HG03575 (cell line): ENCODE measurements around the gene GFRA3.
"Not testable (repeated sequence)": the region's sequence is repeated elsewhere in the genome, so short reads cannot be mapped to it uniquely, and the experiment has no call there.

ENCODE experiments used
- ATAC-seq: cut with Tn5 transposase; IDR thresholded peaks from one replicate; pipeline ENCODE4 v1.9.1; 2021; ENCODE audit not compliant: unreplicated experiment, insufficient number of reproducible peaks, low FRiP score; ENCODE audit errors: extremely low read depth

The GFRA3 gene

DNA sequence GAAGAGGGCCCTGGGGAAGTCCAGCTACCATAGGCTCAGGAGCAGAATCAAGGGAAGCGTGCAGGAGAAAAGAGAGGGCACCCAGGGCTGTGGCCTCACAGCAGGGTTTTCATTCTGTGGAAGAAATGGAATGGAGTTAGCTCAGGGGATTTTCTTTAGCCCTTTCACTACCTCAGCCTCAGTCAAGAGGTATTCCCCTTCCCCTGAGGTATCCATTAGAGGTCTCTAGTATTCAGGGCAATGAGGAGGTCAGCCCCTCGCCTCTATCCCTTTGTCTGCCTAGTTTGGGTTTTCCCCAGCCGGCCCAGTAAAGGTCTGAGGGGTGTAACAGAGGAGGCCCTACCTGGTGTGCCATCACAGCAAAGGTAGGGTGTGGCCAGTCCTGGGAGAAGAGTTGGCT, 21.5 kb downstream of the GFRA3 start:
- ATAC-seq, result no peak

- not testable (repeated sequence) for ATAC-seq
These were observed 26.6 kb downstream of the GFRA3 start for GRCh38 chr5:138247800-138248199.

DNA sequence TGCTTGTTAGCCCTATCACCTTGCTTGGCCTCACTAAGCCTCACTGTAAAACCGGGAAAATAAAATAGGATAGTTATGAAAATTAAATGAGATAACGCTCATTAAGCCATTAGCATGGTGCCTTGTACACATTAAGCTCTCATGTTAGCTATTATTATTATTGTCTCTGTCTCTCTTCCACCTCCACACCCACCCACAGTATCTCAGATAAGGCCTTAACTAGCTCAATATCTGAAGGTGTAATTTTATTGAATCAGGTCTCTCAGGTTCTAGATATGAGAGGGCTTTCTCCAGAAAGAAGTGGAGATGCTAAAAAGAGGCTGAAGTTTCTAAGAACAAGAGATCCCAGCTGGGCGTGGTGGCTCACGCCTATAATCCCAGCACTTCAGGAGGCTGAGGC, 27.6 kb downstream of the GFRA3 start:
- no peak for ATAC-seq

DNA sequence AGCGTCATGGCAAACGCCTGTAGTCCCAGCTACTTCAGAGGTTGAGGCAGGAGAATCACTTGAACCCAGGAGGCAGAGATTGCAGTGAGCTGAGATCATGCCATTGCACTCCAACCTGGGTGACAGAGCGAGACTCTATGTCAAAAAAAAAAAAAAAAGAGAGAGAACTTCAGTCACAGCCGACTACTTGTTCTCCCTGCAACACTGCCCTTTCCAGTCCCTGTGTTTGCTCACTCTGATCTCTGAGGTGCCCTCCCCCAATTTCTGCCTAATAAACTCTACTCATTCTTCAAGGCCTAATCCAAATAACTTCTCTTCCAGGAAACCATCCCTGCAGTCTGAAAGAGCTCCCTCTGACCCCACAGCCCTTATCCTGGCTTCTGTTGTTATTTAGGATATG, 28.1 kb downstream of the GFRA3 start:
- no peak for ATAC-seq

DNA sequence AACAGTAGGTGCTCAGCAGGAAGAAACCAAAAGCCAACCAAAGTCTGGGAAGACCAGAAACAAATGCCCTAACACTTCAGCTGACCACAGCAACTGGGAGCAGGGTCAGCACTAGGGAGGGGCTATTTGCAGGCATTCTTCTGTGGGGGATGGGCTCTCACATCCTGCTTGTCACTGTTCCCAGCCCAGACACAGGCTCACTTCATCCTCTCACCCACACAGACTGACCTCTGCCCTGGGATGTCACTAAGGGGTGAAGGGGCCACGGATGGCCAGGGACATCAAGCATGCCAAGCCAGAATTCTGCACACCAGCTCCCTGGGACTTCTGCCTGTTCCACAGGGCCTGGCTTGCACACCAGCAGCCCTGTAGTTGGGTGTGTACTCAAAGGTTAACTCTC, 28.7 kb downstream of the GFRA3 start:
- ATAC-seq, result no peak

DNA sequence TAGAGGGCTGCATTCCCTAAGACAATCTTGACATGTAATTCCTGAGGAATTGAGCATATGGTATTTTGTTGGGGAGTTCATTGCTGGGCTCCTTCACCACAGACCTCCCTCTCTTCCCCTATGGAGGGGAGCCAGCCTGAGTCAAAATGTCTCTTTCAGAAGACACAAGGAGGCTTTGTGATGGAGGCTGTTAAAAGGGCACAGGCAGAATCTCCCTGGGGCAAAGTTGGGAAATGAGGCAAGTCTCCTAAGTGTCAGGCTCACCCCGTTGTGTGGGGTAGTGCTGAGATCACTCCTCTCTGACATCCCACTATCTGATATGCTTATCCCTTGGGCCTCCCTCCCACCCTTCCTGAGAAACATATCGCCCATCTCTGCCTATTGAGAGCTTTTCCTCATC, 30.6 kb downstream of the GFRA3 start:
- no peak for ATAC-seq

DNA sequence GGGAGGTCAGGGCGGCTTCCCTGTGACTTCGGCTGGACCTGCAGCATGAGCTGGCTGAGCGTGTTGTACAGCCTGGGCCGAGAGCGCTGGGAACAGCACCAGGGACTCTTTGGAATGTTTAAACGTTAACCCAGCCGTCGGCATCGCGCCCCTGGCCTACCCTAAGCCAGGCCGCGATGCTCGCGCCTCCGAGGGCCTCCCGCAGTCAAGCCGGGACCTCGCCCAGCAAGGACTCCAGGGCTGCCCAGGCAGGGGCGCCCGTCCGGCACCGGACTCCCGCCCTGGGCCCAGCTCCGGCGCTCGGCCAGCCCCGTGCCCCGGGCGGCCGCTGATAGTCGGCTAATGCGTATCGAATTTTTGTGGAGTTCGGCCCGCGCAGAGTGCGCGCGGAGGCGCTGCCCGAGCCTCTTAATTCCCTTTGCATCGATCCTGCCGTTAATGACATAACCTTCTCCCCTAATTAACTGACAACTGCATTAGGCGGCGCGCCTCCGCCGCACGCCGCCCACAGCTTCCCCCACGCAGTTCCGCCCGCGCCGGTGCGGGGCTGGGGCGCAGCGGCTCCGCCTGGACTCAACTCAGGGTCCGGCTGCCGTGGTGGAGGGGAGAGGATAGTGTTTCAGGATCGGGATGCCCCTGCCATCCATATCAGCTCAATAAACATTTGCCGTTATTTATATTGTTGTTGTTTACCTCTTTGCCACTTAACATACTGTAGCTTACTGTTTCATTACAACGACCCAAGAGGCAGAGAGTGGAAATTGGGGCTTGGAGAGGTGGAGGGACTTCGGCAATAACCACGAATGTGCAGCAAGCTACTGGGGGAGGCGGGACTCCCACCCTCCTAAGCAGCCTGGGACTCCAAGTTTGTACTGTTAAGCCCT, 32.5 kb downstream of the GFRA3 start:
- no peak for ATAC-seq

- ATAC-seq, result no peak
These were observed 33.6 kb downstream of the GFRA3 start for GRCh38 chr5:138240650-138241385.

GRCh38 chr5:138238034-138238433, 36.4 kb downstream of the GFRA3 start:
- ATAC-seq, result no peak

- no peak for ATAC-seq
These were observed 39.8 kb downstream of the GFRA3 start for GRCh38 chr5:138234651-138235050.

DNA sequence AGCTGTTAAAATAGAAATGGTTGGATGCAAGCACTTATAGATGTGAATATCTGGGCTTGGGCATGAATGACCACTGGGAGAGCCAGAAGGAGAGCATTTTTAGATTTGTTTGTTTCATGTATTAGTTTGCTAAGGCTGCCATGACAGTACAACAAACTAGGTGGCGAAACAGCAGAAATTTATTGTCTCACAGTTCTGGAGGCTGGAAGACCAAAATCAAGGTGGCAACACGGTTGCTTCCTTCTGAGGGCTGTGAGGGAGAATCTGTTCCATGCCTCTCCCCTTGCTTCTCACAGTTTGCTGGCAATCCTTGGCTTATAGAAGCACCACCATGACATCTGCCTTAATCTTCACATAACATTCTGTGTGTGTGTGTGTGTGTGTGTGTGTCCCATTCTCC, 41.1 kb downstream of the GFRA3 start:
- ATAC-seq, result no peak

- no peak for ATAC-seq
These were observed 43.3 kb downstream of the GFRA3 start for GRCh38 chr5:138230981-138231589.

DNA sequence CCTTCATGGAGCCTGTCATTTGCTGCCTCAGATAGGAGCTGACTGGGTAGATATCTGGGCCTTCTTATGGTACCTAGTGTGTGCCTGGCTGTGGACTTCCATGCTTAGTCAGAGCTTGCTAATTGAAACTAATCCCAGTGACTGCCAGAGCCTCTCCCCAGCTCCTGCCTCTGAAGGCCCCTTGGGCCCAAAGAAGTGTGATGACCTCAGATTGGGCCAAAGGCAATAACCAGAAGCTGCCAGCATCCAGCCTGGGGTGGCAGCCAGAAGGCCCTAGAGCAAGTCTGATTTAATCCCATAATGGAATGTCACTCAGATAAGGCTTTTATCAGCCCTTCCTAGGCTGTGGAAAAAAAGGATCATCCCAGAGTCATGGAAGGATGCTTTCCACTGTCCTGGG, 44.2 kb downstream of the GFRA3 start:
- ATAC-seq, result no peak

DNA sequence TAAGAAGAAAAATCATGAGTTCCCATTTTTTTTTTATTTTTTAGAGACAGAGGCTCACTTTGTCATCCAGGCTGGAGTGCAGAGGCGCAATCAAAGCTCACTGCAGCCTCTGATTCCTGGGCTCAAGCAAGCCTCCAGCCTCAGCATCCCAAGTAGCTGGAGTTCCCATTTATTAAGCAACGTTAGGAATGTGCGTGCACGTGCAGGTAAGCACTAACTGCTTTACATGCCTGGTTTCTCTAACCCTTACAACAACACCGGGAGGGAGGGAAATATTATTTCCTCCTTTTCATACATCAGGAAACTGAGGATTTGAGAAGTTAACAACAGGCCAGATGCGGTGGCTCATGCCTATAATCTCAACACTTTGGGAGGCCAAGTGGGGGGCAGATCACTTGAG, 45.0 kb downstream of the GFRA3 start:
- ATAC-seq, result no peak

- ATAC-seq, result no peak
These were observed 47.5 kb downstream of the GFRA3 start for GRCh38 chr5:138226910-138227309.

GRCh38 chr5:138224712-138225111, 49.7 kb downstream of the GFRA3 start:
- ATAC-seq, result no peak

DNA sequence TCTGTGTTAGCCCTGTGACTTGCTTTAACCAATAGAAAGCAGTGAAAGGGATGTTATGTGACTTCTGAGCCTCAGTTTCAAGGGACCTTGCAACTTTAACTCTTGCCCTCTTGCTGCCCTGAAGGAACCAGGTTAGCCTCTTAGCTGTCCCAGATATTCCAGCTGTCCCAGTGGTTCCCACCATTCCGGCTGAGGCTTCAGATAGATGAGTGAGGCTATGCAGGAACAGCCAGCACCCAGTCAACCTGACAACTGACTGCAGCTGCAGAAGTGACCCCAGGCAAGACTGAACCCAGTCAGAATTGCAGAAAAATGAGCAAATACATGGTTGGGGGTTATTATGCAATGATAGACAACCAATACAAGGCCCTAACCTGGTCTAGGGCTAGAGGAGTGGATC, 50.9 kb downstream of the GFRA3 start:
- no peak for ATAC-seq

- no peak for ATAC-seq
These were observed 57.6 kb downstream of the GFRA3 start for GRCh38 chr5:138216799-138217198.

DNA sequence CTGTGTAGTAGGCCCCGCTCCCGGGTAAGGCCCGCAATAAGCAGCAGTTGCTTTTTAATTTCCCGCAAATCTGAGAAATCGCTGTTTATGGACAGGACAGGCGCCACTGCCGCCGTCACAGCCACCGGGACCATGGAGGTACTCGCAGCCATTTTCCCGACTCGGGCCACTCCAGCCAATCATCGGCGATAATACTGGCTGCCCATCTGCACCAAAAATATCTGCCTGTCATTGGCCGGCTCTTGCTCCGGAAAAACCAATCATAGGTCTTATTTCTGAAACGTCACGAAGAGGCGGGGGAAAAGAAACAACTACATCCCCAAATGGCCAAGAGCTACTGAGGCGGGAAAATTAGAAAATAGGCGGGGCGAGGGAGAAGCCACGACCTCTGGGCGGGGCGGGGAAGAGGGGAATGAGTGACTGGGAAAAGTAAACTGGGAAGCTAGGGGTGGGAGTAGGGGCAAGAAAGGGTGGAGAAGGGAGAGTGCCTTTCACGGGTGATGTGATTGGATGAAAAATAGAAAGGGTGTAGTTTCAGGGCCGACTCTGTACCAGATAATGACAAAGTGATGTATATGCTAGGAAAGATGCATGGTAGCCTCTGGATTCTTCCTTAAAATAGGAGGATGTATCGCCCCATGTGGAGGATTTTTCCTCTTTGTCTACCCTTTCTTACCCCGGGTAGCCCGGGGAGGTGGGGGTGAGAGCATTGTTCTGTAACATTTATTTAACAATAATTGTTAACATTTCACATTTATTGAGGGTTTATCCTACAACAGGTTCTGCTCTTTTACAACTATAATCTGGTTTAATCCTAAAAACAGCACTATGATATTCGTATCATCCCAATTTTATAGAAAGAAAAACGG, 61.0 kb downstream of the GFRA3 start, which contains the start of gene CDC23:
TSS of gene CDC23 (minus strand) at position 163 of the 869 bp plus-strand sequence. CDS start at position 152, 11 bp downstream.
- ATAC-seq, result peak; percentile 68
